ENCODE results near the gene CETN2.

Gene CETN2

DNA sequence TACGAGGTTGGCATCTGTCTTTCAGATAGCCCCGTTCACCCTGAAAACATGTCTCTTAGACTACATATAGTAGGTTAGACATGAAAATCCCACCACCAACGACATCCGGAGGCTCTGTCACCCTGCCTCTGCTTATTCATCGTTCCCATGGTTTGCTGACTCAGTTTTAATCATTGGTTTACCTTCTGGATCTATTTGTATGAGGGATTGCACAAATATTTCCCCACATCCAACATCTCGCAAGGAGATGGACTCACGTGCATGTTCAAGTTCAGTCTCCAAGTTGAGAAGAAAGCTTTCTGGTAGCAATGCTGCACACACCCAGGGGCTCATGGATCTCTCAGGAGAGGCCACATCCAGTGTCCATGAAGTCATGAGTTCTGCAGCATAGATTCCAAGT is 10.8 kb downstream of the CETN2 start:
- no peak overlapping the region for H3K4me3 ChIP-seq (ENCODE audit: insufficient read depth, low read length, poor library complexity, severe bottlenecking)
- no peak for TF ChIP-seq EZH2phosphoT487 (conservative IDR thresholded peaks at IDR 0.05; ENCODE audit: low read length)
- TF ChIP-seq, protein P1, sequence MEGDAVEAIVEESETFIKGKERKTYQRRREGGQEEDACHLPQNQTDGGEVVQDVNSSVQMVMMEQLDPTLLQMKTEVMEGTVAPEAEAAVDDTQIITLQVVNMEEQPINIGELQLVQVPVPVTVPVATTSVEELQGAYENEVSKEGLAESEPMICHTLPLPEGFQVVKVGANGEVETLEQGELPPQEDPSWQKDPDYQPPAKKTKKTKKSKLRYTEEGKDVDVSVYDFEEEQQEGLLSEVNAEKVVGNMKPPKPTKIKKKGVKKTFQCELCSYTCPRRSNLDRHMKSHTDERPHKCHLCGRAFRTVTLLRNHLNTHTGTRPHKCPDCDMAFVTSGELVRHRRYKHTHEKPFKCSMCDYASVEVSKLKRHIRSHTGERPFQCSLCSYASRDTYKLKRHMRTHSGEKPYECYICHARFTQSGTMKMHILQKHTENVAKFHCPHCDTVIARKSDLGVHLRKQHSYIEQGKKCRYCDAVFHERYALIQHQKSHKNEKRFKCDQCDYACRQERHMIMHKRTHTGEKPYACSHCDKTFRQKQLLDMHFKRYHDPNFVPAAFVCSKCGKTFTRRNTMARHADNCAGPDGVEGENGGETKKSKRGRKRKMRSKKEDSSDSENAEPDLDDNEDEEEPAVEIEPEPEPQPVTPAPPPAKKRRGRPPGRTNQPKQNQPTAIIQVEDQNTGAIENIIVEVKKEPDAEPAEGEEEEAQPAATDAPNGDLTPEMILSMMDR (IDR thresholded peaks at IDR 0.05; ENCODE audit: insufficient read depth, low read length, poor library complexity, severe bottlenecking) = no peak
- H3K27me3 ChIP-seq (ENCODE audit: low read length) = no peaks in the 10 kb centered on the region

DNA sequence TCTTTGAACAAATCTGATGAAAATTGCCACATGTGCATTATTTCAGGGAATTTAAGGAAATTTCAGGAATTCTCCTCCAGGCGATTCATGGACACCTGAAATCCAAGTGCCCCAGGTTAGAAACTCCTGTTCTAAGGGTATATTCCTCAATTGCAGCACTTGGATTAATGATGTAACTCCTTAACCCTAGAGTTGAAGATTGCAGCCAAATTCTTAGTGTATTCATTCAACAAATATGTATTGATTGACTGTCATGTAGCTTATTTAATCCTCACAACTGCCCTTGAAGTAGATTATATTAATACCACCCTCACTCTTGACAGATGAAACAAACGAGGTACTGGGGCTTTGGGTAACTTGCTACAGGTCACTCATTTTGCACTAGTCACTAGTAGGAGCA is 11.3 kb downstream of the CETN2 start:
- H2AFZ ChIP-seq (ENCODE audit: low read depth, low read length, severe bottlenecking) = no peak overlapping the region
- no peaks in the 10 kb centered on the region for H3K27me3 ChIP-seq (ENCODE audit: low read length)
- TF ChIP-seq EZH2phosphoT487 (conservative IDR thresholded peaks at IDR 0.05; ENCODE audit: low read length) = no peak
- TF ChIP-seq, protein P1 (IDR thresholded peaks at IDR 0.05; ENCODE audit: insufficient read depth, low read length, poor library complexity, severe bottlenecking) = no peak
- no peaks in the 10 kb centered on the region for H3K9me2 ChIP-seq (replicated peaks; ENCODE audit: insufficient read depth, low read length)
- H3K27ac ChIP-seq (ENCODE audit: low read depth, low read length) = no peak overlapping the region
- no peak overlapping the region for H3K9ac ChIP-seq (ENCODE audit: low read length)
- H3K36me3 ChIP-seq (ENCODE audit: low read length) = no peaks in the 10 kb centered on the region
- no peaks in the 10 kb centered on the region for H3F3A ChIP-seq (ENCODE audit: insufficient read depth)
- no peaks in the 10 kb centered on the region for H4K20me1 ChIP-seq (ENCODE audit: low read depth, low read length)
- no peak overlapping the region for H3K4me3 ChIP-seq (ENCODE audit: insufficient read depth, low read length, poor library complexity, severe bottlenecking)
- no peaks in the 10 kb centered on the region for H3K79me2 ChIP-seq (ENCODE audit: insufficient read depth, low read length)
- H3K4me2 ChIP-seq (ENCODE audit: low read depth, low read length, poor library complexity, severe bottlenecking) = no peak overlapping the region
- no peaks in the 10 kb centered on the region for H3K9me3 ChIP-seq (ENCODE audit: insufficient read depth, low read length)

More for the DNA sequence above, 10.8 kb downstream of the CETN2 start:
- H3K79me2 ChIP-seq (ENCODE audit: insufficient read depth, low read length) = no peaks in the 10 kb centered on the region
- no peaks in the 10 kb centered on the region for H3F3A ChIP-seq (ENCODE audit: insufficient read depth)
- H3K9me2 ChIP-seq (replicated peaks; ENCODE audit: insufficient read depth, low read length) = no peaks in the 10 kb centered on the region
- H3K4me2 ChIP-seq (ENCODE audit: low read depth, low read length, poor library complexity, severe bottlenecking) = no peak overlapping the region
- no peaks in the 10 kb centered on the region for H3K9me3 ChIP-seq (ENCODE audit: insufficient read depth, low read length)
- H3K9ac ChIP-seq (ENCODE audit: low read length) = no peak overlapping the region
- H3K27ac ChIP-seq (ENCODE audit: low read depth, low read length) = no peak overlapping the region
- H4K20me1 ChIP-seq (ENCODE audit: low read depth, low read length) = no peaks in the 10 kb centered on the region
- no peak overlapping the region for H2AFZ ChIP-seq (ENCODE audit: low read depth, low read length, severe bottlenecking)
- H3K36me3 ChIP-seq (ENCODE audit: low read length) = no peaks in the 10 kb centered on the region

DNA sequence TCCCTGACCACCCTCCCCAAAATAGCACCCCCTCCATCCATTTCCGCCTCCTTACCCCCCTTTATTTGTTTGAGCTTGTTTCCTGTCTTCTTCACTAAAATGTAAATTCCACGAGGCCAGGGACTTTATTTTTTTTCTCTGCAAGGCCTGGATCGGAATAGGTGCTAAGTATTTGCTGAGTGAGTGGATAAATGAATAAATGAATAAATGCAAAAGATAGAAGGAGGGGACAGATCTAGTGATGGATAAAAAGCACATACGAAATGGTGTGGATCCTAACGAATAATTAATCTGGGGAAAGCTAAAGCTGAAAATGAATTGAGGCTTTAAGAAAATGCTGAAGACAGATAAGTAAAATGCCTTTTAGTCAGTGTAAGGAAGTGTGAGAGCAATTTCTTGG is 12.2 kb downstream of the CETN2 start:
- H3F3A ChIP-seq (ENCODE audit: insufficient read depth) = no peaks in the 10 kb centered on the region
- H3K9me2 ChIP-seq (replicated peaks; ENCODE audit: insufficient read depth, low read length) = no peaks in the 10 kb centered on the region
- TF ChIP-seq EZH2phosphoT487 (conservative IDR thresholded peaks at IDR 0.05; ENCODE audit: low read length) = no peak
- TF ChIP-seq, protein P1 (IDR thresholded peaks at IDR 0.05; ENCODE audit: insufficient read depth, low read length, poor library complexity, severe bottlenecking) = no peak
- H3K27ac ChIP-seq (ENCODE audit: low read depth, low read length) = no peak overlapping the region
- H3K9ac ChIP-seq (ENCODE audit: low read length) = no peak overlapping the region
- no peak overlapping the region for H3K4me2 ChIP-seq (ENCODE audit: low read depth, low read length, poor library complexity, severe bottlenecking)
- no peaks in the 10 kb centered on the region for H3K36me3 ChIP-seq (ENCODE audit: low read length)
- H2AFZ ChIP-seq (ENCODE audit: low read depth, low read length, severe bottlenecking) = no peak overlapping the region
- no peak overlapping the region for H3K4me3 ChIP-seq (ENCODE audit: insufficient read depth, low read length, poor library complexity, severe bottlenecking)
- H3K27me3 ChIP-seq (ENCODE audit: low read length) = no peaks in the 10 kb centered on the region
- H3K9me3 ChIP-seq (ENCODE audit: insufficient read depth, low read length) = no peaks in the 10 kb centered on the region
- H4K20me1 ChIP-seq (ENCODE audit: low read depth, low read length) = no peaks in the 10 kb centered on the region
- H3K79me2 ChIP-seq (ENCODE audit: insufficient read depth, low read length) = no peaks in the 10 kb centered on the region
